GM21723 (cell line): ENCODE results near the gene CD81.
"Not testable (repeated sequence)": the region's sequence is repeated elsewhere in the genome, so short reads cannot be mapped to it uniquely, and the experiment has no call there.

ENCODE experiments used
- ATAC-seq: cut with Tn5 transposase; IDR thresholded peaks from one replicate; pipeline ENCODE4 v1.9.1; 2021; ENCODE audit warnings: mild to moderate bottlenecking, moderate library complexity; ENCODE audit not compliant: unreplicated experiment

Gene CD81

GRCh38 chr11:2355000-2355644, 22.0 kb upstream of the CD81 start:
- ATAC-seq, result no peak

GRCh38 chr11:2357246-2357645, 19.9 kb upstream of the CD81 start:
- ATAC-seq, result no peak

- ATAC-seq, result not testable (repeated sequence)
These were observed 19.5 kb upstream of the CD81 start for GRCh38 chr11:2357651-2358050.

GRCh38 chr11:2358754-2359442, 18.2 kb upstream of the CD81 start:
- ATAC-seq, result no peak

- no peak for ATAC-seq
These were observed 17.6 kb upstream of the CD81 start for GRCh38 chr11:2359557-2359956.

GRCh38 chr11:2360081-2360642, 16.9 kb upstream of the CD81 start:
- ATAC-seq, result no peak

- no peak for ATAC-seq
These were observed 15.5 kb upstream of the CD81 start for GRCh38 chr11:2361565-2361964.

- ATAC-seq, result no peak
These were observed 14.7 kb upstream of the CD81 start for GRCh38 chr11:2362414-2362813.

GRCh38 chr11:2363130-2363529, 14.0 kb upstream of the CD81 start:
- no peak for ATAC-seq

- ATAC-seq, result no peak
These were observed 13.3 kb upstream of the CD81 start for GRCh38 chr11:2363577-2364370.

GRCh38 chr11:2364386-2364785, 12.7 kb upstream of the CD81 start:
- not testable (repeated sequence) for ATAC-seq

GRCh38 chr11:2365571-2366210, 11.4 kb upstream of the CD81 start:
- no peak for ATAC-seq

- no peak for ATAC-seq
These were observed 10.8 kb upstream of the CD81 start for GRCh38 chr11:2366276-2366675.

GRCh38 chr11:2366733-2367132, 10.4 kb upstream of the CD81 start:
- ATAC-seq, result no peak

GRCh38 chr11:2367266-2368160, 9.6 kb upstream of the CD81 start:
- no peak for ATAC-seq

- no peak for ATAC-seq
These were observed 8.8 kb upstream of the CD81 start for GRCh38 chr11:2368178-2368850.

GRCh38 chr11:2368851-2369180, 8.3 kb upstream of the CD81 start:
- ATAC-seq, result no peak

GRCh38 chr11:2369320-2369719, 7.8 kb upstream of the CD81 start:
- no peak for ATAC-seq

- no peak for ATAC-seq
These were observed 7.2 kb upstream of the CD81 start for GRCh38 chr11:2369896-2370295.
